GM12864 (cell line): ENCODE results near the gene EIF3J.

Experiments used
- DNase-seq: peaks from one replicate; pipeline ENCODE4 v3.0.0-alpha.2; 2011; ENCODE audit warnings: low read depth
- H3K4me3 ChIP-seq: 2 replicates; pipeline ENCODE4 v1.5.1; 2011; ENCODE audit warnings: mild to moderate bottlenecking, low read depth, low read length, control low read depth
- TF ChIP-seq, protein P1 (sequence below): IDR thresholded peaks from 2 replicates; pipeline ENCODE4 v1.5.1; 2011; ENCODE audit warnings: low read depth, mild to moderate bottlenecking, moderate library complexity, low read length, control low read depth, inconsistent platforms; ENCODE audit errors: missing control alignments

The EIF3J gene

DNA sequence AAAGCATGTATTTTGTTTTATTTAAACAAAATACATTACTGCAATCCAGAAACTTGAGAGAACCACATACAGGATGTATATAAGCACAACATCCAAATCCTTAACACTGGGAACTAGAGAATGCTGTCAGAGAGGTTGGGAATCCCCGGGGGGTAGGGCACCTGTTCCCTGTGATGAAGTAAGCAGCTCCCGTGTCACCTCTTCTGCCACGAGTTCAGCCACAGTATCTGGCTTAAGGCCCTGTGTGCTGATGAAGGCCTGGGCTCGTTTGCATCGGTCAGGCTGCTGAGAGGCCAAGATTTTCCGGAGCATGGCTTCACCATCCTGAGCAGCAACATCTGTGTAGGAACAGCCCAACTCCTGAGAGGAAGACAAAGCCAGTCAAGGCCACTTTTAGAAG, 36.4 kb downstream of the EIF3J start:
- no peak overlapping the region for H3K4me3 ChIP-seq
- TF ChIP-seq, protein P1, sequence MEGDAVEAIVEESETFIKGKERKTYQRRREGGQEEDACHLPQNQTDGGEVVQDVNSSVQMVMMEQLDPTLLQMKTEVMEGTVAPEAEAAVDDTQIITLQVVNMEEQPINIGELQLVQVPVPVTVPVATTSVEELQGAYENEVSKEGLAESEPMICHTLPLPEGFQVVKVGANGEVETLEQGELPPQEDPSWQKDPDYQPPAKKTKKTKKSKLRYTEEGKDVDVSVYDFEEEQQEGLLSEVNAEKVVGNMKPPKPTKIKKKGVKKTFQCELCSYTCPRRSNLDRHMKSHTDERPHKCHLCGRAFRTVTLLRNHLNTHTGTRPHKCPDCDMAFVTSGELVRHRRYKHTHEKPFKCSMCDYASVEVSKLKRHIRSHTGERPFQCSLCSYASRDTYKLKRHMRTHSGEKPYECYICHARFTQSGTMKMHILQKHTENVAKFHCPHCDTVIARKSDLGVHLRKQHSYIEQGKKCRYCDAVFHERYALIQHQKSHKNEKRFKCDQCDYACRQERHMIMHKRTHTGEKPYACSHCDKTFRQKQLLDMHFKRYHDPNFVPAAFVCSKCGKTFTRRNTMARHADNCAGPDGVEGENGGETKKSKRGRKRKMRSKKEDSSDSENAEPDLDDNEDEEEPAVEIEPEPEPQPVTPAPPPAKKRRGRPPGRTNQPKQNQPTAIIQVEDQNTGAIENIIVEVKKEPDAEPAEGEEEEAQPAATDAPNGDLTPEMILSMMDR = no peak
- DNase-seq = no peak

DNA sequence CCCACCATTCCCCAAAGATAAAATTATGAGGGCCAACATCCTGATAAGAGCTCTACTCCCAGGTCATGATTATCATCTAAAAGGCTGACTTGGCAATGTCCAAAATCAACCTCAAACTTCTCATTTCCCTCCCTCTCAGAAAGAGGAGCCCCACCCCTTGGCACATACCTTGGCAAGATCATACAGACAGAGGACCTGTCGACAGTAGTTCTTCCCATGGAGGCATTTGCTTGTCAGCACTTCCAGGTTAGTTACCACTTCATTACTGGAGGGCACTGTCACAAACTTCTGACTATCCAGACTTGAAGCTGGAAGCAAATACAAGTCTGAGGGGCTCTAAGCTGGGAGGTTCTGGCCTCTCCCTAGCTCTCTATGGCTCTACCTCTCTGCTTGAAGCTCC, 37.8 kb downstream of the EIF3J start:
- H3K4me3 ChIP-seq = no peak overlapping the region
- TF ChIP-seq, protein P1 = no peak
- DNase-seq = no peak

DNA sequence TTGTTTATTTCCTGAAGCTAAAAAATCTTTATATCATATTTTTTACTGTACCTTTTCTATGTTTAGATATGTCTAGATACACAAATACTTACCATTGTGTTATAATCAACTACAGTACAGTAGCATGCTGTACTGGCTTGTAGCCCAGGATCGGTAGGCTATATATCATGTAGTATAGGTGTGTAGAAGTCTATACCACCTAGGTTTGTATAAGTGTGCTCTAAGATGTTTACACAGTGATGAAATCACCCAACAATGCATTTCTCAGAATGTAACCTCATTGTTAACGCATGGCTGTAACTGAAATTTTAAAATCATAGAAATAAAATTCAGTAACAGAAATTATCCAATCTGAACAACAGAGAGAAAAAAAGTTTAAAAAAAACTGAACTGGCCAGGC, 43.2 kb downstream of the EIF3J start:
- H3K4me3 ChIP-seq = no peak overlapping the region
- no peak for DNase-seq
- TF ChIP-seq, protein P1 = no peak

DNA sequence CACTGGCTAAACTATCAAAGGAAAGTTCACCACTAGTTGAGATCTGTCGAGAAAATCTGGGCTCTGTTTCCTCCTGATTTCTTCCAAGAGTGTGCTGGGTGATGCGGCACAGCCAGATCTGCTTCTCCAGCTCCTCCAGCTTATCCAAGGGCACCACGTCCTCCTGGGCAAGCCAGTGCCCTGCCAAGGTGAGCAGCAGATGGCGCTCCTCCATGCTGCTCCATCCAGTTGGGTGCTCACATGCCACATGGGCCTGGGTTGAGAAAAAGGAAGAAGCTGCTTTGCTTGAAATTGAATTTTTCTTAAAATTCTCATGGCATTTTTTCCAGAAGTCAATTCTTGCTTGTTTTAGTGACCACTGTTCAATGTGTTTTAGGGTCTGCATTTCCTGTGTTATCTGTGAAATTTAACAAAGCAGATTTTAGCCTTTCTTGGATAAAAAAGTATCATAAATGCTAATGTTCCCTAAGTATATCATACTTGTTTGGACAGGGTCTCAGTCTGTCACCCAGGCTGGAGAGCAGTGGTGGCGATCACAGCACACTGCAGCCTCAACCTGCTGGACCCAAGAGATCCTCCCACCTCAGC, 47.3 kb downstream of the EIF3J start:
- no peak overlapping the region for H3K4me3 ChIP-seq
- TF ChIP-seq, protein P1 = peak; percentile 63
- peak; percentile 12 for DNase-seq

DNA sequence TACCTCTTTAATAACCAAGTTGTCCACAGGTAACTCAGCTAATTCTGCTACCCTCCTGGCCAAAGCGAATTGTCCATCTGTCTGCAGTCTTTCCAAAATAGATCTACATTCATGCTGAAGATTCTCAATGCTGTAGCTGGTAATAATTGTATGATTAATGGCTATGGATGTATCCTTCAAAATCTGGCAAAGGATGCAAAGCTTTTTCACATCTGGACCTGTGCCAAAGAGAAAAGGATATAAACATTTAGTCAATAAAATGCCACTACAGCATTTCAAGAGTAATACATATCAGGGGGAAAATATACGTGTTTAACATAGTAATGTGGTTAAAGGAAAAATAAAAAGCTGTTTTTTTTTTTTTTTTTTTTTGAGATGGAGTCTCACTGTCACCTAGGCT, 48.7 kb downstream of the EIF3J start:
- DNase-seq = no peak
- H3K4me3 ChIP-seq = no peak overlapping the region
- TF ChIP-seq, protein P1 = no peak

DNA sequence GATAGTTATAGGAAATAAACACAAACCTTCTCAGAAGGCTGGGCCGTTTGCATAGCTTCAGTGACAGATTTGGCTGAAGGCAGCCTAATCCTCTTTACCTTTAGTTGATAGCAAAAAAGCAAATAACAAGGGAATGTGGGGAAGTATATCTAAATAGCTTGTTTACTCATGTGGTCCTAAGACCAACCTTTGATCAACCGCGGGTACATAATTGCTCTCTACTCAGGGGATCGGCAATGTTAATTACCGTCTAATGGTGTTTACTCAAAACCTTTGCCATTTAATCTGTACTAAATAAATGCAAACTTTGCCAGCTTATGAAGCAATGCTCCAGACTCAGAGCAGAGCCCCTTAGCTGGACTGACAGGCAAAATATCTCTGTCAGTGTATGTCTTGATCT, 51.6 kb downstream of the EIF3J start:
- H3K4me3 ChIP-seq = no peak overlapping the region
- no peak for DNase-seq
- TF ChIP-seq, protein P1 = no peak

DNA sequence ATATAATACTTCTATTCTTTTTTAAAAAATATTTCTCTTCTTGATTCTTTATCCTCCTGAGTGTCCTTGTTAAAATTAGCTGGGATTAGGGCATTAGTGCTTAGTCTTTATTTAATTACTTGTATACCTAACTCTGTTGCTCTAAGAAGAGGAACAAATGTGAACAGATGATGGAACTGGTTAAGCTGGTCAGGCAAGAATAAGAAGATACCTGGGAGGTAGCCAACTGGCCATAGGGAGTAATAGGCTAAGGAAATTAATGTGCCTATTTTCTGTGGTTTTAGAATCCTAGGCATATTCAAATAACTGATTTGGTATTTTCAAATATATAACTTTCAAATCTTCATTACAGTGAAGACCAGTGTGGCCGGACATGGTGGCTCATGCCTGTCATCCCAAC, 54.4 kb downstream of the EIF3J start:
- TF ChIP-seq, protein P1 = no peak
- DNase-seq = no peak
- no peak overlapping the region for H3K4me3 ChIP-seq
